HG02798 (cell line): ENCODE results near the gene GLP2R.
"Not testable (repeated sequence)": the region's sequence is repeated elsewhere in the genome, so short reads cannot be mapped to it uniquely, and the experiment has no call there.

Experiments used
- ATAC-seq: cut with Tn5 transposase; IDR thresholded peaks from one replicate; pipeline ENCODE4 v1.9.1; 2021; ENCODE audit warnings: mild to moderate bottlenecking; ENCODE audit not compliant: unreplicated experiment, poor library complexity

Gene GLP2R

GRCh38 chr17:9825641-9826150 lies at the start of gene GLP2R:
GLP2R (plus strand) TSS chr17:9825924; CDS start chr17:9826064, 140 bp downstream.
- ATAC-seq: no peak

DNA sequence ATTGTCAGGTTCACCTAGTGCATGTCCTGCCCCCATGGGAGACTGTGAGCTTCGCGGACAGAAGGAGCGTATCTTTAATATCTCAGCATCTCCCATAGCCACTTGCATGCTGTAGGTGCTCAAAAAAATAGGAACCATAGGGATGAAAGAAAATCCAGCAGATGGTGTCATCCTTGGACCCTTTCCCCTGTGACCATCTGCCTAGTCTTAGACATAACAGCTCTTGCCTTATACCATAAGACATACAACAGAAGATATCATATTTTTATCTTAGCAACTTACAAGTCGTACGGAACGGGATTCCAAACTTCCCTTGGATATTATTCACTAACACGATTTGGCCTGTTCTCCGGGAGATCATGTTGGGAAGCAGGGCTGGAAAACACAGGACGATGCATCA lies 48.8 kb upstream of the GLP2R start:
- ATAC-seq: no peak

DNA sequence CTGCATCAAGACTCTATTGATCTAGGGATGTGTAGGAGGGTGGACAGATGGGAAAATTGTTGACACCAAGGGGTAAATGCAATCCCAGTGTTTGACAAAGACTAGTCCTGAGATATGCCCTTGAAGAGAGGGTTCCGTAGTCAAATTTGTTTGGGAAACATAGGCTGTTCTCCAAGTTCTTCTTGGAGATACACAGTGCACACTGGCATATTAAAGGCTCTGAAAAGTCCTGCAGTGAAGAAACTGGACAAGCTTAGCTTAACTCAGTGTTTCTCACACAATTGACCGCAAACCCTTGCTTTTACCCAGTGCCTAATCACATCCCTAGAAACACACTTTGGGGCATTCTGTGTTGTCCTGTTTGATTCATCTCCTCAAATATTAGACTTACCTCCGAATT lies 45.2 kb upstream of the GLP2R start:
- no peak for ATAC-seq

DNA sequence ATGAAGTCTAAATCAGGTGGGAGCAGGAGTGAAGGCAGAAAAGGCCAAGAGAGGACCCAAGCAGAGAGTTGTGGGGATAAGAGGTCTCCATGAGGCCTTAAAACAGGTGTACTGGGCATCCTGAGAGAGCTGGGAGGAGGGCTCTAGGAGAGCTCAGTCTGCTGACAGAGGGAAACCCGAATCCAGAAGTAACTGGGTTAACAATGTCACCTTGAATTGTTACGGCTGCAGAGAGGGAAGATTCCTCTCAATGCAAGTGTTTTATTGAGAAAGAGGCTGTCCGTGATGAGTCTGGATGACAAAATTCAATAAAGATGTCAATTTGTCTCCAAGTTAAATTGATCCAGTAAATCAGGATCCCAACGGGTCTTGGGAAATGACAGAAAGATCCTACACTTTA lies 42.7 kb upstream of the GLP2R start:
- ATAC-seq: no peak

GRCh38 chr17:9783465-9783864 lies 42.3 kb upstream of the GLP2R start:
- ATAC-seq: not testable (repeated sequence)

GRCh38 chr17:9784544-9784943 lies 41.2 kb upstream of the GLP2R start:
- ATAC-seq: no peak

- ATAC-seq: no peak
These were observed 37.1 kb upstream of the GLP2R start for GRCh38 chr17:9788601-9789000.

DNA sequence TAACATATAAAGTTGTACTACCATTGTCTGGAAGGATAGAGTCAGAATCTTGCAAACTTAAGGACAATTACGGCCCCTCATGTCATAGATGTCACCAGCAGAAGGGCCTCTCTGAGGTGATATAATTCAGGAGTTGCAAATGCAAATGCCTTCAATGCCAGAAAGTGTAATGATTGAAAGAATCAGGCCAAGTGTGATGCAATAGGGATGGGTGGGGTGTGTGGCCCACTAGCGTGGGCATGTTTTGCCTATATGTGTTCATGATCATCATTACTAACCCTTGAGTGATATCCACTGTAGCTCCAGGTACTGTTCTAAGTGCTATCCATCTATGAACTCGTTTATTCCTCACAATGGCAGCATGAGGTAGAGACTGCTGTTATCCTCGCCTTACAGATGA lies 35.4 kb upstream of the GLP2R start:
- no peak for ATAC-seq

DNA sequence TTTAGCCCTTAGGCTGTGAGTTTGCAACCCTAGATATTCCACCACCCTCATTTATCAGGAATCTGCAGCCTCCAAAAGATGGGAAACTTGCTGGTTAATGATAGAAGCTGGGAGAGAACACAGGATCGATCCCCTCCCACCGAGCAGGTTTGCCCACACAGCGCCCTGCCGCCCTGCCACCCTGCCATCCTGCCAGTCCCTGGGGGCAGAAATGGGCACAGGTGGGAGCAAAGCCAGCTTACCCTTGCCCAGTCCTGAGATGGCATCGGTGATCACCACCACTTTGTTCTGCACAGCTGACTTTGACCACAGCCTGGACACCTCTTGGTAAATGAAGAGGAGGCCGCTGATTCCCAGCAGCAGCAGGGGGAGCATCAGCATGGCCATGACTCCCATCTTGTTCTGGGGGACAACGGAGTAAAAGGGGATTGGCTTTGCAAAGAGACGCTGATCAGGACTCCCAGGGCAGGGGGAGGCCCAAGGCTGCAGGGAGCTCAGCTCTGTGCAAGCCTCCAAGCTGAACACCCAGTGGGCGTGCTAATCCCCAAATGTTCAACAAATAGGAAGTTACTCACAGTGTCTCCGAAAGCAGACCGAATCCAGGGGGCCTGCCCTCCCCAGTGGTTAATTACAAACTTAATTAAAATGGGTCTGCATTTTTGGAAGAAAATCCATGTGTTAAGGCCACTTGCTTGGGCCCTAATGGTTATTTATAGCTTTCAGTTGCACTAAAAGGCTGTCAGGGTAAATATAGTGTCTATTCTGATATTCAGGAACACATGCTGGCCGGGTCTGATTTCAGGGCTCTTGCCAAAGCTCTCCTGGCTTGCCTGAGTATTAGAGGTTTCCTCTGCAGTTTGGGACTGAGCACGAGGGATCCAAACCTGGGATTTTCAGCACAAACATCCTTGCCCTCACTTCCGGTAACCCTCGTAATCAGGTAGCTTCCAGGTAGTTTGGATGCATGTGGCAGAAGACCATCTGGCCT lies 34.5 kb upstream of the GLP2R start, which contains the start of gene DHRS7C:
Gene DHRS7C (minus strand): TSS at position 704 of the 988 bp plus-strand sequence. CDS start 308 bp downstream, at position 396.
- no peak for ATAC-seq

GRCh38 chr17:9792181-9792840 lies 33.4 kb upstream of the GLP2R start:
- no peak for ATAC-seq

DNA sequence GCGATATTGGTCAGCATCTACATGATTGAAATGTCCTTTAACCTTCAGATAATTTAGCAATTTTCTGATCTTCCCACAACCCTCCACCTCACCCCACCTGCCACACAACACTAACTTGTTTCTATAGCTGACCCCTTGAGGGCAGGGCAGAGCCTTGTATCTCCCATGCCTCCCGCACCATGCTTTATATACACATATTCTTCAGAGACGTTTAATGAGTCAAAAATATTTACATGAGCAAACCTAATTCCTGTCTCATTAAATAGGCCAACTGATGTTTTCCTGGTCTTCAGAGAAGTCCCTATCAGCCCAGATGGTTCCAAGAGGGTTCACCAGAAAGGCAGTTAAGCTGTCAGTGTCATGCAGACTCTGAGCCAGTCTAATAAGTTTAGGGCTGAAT lies 27.7 kb upstream of the GLP2R start:
- no peak for ATAC-seq

- no peak for ATAC-seq
These were observed 27.0 kb upstream of the GLP2R start for GRCh38 chr17:9798724-9799123.

GRCh38 chr17:9801505-9801904 lies 24.2 kb upstream of the GLP2R start:
- ATAC-seq: no peak

DNA sequence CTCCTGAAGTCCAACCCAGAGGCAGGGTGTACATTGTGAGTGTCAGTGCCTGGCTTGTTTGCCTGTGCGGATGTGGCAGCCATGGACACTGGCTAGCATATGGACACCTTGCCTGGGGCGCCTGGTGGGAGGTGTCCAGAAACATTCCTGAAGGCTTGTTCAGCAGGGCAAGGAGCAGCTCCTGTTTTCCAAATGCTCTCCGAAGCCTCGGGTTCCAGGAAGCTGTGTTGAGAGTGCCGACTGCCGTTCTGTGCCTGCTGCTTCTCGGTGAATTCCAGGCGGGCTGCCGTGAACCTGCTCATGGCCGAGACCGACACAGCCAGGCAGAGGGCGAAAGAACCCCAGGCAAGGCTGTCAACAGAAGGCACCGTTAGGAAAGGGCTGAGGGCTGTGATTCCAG lies 23.4 kb upstream of the GLP2R start:
- no peak for ATAC-seq

- ATAC-seq: no peak
These were observed 23.0 kb upstream of the GLP2R start for GRCh38 chr17:9802697-9803096.

- ATAC-seq: no peak
These were observed 20.0 kb upstream of the GLP2R start for GRCh38 chr17:9805769-9806168.

- ATAC-seq: no peak
These were observed 19.0 kb upstream of the GLP2R start for GRCh38 chr17:9806699-9807098.

GRCh38 chr17:9809409-9809808 lies 16.3 kb upstream of the GLP2R start:
- ATAC-seq: no peak

- no peak for ATAC-seq
These were observed 15.4 kb upstream of the GLP2R start for GRCh38 chr17:9810100-9810949.

DNA sequence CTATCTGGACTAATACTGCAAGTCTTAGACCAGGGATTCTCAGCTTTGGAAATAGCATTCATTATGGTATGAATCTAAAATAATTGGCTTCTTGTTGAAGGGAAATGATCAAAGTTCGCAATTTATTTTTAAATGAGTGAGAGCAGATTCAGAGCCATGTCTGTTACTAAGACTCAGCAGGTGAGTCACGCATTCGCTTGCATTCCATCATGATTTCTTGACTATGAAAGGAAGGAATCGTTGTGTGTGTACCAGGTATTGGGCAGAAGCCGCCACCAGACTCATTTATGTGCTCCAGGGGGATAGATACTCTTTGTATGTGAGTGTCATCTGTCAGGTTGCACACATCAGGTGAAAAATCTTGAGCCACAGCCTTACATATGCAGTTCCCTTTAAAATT lies 14.6 kb upstream of the GLP2R start:
- ATAC-seq: no peak
